Activated T-cell treated with anti-CD3 and anti-CD28 coated beads for 48 hours (primary cell): Measurements from ENCODE around the gene FLVCR2.

Source experiments
- DNase-seq: peaks from one replicate; pipeline ENCODE4 v3.0.0-alpha.2; 2020; ENCODE audit warnings: low read depth

FLVCR2 gene, protein sequence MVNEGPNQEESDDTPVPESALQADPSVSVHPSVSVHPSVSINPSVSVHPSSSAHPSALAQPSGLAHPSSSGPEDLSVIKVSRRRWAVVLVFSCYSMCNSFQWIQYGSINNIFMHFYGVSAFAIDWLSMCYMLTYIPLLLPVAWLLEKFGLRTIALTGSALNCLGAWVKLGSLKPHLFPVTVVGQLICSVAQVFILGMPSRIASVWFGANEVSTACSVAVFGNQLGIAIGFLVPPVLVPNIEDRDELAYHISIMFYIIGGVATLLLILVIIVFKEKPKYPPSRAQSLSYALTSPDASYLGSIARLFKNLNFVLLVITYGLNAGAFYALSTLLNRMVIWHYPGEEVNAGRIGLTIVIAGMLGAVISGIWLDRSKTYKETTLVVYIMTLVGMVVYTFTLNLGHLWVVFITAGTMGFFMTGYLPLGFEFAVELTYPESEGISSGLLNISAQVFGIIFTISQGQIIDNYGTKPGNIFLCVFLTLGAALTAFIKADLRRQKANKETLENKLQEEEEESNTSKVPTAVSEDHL

DNA sequence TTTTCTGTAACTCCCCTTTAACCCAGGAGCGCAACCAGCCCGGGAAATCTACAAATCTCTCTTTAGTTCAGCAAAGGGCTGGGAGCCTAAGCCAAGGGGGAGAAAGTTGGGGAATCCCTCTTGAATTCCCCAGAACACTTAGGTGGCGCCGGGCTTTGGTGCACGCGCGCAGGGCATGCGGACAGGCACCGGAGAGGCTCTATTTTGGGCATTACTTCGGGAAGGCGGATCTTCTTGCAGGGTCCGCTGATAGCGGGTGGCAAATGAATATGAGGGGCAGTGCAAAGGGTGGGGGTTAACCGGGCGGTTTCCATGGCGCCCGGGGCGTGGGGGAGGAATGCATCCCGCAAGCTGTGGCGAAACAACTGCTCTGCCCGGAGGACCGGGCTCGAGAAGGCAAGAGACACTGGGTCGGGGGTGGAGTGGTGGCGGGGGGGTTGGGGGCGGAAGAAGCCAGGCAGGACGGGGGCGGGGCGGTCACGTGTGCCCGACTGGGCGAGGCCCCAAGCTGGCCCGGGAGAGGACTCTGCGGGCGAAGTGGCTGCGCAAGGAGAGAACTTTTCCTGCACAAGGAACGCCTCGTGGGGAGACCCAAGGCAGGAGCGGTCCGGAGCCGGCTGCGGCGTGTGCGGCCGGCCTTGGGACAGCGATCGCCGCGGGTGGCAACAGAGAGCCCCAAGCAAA is at the start of gene FLVCR2:
TSS of gene FLVCR2 (plus strand) at position 519 of the 684 bp plus-strand sequence. CDS start 353 bp downstream, outside the sequence.
- peak; percentile 38 for DNase-seq

DNA sequence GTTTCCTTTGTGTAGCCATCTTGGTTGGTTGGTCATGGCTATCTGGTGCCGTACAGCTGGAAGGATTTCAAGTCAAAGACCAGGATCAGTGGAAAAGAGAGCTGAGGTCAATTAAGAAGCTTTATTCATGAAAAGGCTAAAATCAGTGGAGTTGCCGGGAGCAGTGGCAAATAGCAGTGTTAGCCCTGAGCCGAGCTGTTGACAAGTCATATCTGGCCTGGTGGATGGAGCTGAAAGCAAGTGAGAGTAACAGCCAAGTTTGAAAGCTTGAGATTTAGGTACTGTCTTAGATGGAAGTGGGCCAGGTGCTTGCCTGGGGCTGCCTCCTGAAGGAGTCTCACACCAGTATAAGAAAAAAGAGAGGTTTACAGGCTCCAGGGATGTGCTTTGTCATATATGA is 47.2 kb upstream of the FLVCR2 start:
- no peak for DNase-seq

DNA sequence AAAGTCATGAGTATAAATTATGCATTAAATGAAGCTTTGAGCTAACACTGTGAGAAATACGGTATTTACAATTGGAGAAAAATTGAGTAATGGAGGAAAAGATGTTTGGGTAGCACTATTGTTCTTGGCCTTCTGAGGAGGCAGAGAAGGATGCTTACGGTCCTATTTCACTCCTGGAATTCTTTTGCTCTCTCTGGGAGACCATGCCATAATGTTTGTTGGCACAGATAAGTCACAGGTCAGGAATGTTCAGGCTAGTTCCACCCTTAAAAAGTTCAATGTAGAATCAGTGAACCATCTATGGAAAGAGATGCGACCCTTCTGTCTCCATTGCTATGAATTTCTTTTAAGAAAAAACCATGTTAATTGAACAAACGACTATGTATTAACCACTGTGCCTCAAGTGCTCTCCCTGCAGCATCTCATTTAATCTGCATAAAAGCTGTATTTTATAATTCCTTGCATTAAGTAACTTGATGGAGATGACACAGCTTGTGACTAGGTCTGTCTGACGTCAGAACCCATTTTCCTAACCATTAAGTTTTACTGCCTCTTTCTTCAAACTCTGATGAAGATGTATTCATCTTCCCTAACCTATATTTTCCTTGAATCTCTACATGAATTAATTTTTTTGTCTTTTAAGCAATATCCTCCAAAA is 46.6 kb upstream of the FLVCR2 start:
- no peak for DNase-seq

DNA sequence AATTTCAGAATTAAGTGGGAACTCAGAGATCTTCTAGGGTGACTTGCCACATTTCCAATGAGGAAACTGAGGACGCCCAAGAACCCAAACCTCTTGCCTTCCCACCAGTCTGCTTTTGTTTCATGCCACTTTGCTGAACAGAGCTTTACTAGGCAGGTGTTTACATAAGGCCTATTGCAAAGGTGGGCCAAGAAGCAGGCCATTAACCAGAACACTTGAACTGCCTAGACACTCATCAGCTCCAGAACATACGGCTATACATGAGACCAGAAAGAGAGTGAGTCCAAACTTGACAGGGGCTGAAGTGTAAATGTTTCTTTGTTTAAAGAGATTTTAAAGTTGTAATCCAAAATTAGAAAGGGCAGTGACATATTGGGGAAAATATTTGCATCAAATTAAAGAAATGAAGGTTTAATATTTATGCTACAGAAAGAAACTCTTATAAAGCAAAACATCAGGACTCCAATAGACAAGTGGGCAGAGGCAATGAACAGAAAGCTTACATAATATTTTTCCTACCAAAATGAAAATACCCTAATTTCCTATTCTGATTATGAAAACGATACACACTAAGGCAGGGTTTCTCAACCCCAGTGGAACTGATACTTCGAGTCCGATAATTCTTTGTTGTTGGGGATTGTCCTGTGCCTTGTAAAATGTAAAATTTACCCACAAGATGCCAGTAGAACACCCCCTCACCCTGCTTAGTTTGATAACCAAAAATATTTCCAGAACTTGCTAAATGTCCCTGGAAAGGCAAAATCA is 44.4 kb upstream of the FLVCR2 start:
- DNase-seq, result no peak

DNA sequence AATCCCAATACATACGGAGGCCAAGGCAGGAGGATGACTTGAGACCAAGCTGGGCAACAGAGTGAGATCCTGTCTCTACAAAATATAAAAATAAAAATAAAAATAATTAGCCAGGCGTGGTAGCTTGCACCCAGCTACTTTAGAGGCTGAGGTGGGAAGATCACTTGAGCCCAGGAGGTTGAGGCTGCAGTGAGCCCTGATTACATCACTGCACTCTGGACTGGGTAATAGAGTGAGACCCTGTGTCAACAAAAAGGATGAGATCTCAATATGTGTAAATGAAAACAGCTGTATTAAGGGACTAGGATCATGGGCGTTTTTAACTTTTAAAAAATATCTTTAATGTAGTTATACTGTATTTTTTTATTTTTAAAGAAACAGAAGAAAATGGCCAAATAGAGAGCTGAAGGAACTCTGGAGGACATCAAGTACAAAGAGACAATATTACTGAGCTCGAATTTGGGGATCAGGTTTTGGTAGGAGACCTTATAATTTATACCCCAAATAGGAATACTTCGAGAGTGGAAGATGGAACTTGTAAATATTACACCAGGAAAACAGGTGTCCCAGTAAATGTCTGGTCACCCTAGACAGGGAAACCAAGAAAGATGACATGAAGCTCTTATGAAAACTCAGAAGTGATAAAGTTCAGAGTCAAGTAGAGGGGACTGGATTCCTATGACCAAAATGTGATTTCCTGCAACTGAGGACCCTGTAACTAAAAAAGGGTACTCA is 43.1 kb upstream of the FLVCR2 start:
- DNase-seq, result no peak

DNA sequence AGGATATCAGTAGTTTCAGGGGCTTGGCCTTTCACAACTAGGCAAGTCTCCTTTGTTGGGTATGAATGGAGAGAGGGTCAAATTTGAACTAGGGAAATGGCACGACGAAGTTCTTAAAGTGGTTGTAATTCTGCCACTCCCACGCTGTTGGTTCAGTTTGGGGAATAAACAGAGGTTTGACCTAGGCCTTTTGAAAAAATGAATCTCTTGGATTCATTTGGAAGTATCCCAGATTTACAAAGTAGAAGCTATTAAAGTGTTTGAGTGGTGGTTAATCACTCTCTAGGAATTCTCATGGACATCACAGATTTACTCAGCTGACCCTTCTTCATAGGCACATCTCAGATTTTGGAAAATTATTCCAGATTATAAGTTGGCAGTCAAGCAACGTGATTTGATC is 41.3 kb upstream of the FLVCR2 start:
- no peak for DNase-seq

DNA sequence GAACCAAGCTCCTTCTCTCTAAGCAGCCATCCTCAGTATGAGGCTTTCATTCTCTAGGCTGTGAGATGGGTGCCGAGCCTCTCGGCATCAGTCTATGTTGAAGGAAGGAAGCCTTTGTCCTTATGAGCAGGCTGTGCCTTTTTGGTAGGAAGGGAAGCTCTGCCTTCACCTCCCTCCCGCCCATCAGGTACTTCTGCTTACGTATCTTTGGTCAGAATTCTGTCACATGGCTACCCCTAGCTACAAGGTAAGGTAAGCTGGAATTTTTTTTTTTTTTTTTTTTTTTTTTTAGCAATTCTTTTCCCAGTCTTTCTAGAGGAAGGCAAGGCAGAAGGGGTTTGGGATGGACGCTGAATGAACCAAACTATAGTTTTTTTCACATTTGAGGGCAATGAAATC is 39.3 kb upstream of the FLVCR2 start:
- no peak for DNase-seq

DNA sequence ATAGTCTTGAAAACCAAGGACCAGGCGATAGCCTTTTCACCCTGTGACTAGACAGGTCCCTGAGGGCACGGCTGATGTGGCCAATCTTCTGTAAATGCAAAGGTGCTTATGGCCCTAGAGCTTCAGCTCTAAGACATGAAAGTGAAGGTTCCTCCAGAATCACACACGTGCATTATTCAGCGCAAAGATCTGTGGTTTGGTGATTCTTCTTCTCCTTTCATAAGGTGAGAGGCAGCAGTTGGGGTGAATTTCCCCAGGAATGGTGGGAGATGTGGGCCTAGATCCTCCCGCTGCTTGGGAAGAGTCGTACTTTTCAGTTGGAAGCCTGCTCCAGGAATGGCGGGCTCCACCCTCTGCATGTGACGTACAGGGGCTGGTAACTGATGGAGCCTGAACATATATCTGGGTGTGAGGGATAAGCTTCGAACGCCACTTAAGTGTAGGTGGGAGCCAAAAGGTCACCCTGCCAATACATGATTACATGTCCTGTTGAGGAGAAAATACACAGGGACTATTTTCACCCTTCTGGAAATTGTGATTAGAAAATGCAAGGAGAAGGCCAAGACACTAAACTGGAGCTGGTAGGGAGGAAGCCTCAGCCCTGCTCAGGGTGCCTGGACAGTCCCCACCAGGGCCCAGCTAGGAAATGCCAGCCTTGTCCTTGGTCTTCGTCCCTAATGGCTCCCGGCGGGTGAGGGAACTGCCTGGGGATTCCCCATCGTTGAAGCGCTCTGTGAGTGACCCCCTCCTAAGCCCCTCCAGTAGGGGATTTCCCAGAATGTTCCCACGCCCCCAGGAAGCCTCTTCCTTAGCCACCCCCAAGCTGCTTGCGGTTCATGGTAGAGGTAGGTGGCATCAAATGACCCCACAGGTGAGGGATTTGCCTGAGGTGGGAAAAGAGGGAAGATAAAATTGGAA is 38.6 kb upstream of the FLVCR2 start:
- DNase-seq, result no peak

DNA sequence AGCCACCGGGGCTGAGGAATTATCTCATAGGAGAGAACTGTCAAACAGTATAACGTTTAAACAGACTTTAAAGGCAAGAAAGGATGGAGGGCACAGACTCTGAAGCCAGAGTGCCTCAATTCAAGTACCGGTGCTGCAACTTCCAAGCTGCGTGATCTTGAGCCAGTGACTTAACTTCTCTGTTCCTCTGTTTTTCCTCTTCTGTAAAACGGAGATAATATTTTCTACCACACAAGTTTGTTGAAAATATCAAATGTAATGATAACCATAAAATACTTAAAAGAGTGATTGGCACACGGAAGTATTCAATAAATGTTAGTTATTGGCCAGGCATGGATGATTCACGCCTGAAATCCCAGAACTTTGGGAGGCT is 38.0 kb upstream of the FLVCR2 start:
- no peak for DNase-seq

DNA sequence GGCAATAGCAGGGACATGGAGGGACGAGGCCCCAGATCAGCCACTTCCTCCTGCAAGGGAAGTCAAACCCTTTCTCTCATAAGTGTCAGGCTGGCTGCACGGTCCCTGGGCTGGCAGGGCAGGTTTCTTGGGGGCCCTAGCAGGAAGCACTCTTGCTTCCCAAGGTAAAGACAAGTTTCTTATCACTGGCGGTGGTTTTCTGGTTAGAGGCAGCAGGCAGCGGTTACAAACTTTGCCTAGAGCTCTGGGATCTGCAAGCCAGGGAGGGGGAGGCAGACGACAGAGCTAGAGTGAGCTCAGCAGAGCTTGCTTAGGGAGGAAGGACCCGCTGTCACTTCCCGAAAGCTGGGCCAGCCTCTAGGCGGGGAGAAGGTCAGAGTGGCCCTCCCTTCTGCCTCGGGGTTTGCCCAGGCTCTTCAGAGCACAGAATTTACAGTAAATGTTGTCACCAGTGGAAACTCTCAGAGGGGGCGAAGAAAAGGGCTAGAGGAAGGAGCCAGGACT is 35.8 kb upstream of the FLVCR2 start:
- DNase-seq, result peak; percentile 82

DNA sequence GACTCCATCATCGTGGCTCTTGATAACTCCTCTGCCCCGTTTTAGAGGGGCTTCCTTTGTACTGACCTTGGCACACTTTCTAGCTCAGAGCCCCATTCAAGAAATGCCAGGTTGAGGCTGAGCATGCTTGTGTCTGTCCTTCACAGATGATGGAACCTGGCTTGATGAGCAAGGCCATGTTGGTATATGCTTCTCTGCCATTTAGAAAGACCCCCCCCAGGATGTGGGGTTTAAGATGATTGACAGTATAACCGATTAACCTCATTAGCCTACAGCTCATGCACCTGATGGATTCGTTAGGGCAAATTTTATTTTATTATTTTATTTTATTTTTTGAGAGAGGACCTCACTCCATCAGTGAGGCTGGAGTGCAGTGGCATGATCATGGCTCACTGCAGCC is 35.2 kb upstream of the FLVCR2 start:
- no peak for DNase-seq

DNA sequence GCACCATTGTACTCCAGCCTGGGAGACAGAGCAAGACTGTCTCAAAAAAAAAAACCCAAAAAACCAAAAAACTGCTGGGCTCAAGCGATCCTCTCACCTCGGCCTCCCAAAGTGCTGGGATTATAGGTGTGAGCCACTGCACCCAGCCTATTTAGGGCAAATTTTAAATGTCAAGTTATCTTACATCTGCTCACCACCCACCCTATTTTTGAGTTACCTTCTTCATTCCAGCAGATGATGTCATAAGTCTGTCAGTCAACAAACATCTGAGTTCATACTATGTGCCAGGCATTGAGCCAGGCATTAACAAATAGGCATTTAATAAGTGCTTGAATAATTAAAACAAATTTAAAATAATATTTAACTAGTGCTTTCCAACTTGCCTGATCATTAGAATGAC is 34.6 kb upstream of the FLVCR2 start:
- DNase-seq, result no peak

DNA sequence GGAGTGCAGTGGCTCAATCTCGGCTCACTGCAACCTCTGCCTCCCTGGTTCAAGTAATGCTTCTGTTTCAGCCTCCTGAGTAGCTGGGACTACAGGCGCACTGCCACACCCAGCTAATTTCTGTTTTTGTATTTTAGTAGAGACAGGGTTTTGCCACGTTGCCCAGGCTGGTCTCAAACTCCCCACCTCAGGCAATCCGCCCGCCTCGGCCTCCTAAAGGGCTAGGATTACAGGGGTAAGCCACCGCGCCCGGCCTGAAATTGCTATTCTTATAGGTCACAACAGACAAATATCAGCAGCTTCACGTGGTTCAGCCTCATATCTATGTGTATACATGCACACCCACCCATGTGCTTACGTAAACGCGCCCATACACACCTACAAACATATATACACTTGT is 32.5 kb upstream of the FLVCR2 start:
- DNase-seq, result no peak

DNA sequence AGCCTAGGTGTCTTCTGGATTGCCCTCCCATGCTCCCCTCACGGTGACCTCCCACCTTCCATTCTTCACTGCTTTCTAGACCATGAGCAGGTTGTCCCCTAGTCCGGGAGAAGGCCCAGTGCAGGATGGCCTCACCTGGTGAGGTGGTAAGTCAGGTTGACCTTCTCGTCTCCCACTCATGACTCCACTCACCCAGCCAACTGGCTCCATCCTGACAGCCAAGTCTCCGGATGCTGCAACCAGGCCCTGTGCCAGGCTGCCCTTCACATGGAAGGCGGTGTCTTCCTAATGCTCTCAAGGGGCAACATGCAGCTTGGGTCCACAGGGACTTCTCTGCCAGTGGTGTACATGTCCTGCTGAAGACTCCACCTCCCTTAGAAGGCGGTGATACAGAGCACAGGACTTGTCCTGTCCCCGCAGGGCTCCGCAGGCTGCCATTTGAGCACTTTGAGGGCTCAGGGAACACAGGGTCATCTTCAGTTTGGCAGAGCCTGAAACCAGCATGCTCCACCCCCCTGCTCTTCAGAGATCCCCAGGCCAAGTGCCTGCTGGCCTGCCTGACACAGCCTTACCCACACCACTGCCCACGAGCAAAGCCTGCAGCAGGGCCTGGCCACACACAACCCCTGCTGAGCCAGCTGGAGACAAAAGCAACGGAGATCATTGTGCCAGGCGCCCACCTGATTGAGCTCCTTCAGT is 30.7 kb upstream of the FLVCR2 start:
- no peak for DNase-seq

DNA sequence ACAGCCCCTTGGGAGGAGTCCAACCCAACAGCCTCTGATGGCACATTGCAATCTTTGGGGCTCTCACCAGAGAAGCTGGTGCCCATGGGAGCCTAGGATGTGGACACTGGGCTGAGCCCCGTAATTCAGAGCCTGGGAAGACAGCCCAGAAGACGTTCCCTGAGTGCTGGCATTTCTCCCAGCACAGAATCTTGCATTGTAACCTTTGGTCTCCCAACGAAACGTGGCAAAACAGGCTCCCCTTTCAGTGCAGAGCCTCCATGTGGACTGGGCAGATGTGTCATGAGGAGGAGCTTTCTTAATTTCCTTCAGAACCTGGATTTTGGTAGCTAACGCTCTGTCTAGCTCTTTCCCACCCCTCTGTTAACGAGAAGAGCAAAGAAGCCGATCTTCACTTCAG is 29.9 kb upstream of the FLVCR2 start:
- no peak for DNase-seq

DNA sequence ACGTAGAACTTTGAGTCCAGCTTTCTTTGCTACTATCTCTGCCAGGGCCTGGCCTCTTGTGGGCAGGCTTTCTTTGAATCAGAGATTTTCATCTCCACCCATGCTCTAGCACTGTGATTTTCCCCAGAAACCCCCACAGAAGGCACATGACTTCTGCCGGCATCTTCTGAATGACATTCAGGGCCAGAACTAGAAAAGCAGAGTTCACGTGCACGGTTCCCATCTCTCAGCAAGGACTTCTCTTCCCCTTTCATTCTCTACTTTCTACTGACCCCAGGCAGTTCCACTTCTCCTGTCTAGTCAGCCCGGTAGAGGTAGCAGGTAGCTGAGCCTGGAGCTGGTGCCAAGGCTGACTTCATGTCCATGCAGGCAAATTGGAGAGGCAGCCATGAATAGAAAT is 29.3 kb upstream of the FLVCR2 start:
- no peak for DNase-seq

DNA sequence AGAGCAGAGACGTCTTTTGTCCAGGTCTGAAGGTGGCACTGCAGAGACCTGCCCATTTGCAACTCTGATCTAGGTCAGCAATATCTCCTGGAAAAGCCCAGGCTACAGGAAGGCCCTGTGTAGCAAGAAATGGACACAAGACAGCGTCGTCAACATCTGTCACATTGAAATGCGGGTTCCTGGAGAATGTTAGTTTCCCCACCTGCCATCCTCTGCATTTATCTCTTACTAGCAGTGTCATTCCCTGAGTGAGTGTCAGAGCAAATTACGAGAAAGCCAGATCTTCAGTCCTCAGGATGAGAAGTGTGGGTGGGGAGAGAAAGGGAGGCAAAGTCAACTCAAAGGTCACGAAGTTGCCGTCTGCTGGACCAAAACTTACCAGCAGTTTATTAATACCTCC is 27.4 kb upstream of the FLVCR2 start:
- DNase-seq, result no peak

DNA sequence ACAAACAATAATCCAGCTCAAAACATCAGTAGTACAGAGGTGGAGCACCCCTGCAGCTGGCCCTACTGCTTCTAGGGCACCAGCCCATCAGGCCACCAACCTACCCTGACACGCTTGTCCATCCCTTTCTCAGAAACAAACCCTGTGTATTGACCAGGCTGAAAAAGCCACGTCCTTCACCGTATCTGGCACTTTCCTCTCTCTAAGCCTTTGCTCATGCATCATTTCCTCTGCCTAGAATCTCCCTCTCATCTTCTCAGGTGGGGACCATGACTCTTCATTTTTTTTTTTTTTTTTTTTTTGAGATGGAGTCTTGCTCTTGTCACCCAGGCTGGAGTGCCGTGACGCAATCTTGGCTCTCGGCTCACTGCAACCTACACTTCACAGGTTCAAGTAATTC is 25.3 kb upstream of the FLVCR2 start:
- no peak for DNase-seq

DNA sequence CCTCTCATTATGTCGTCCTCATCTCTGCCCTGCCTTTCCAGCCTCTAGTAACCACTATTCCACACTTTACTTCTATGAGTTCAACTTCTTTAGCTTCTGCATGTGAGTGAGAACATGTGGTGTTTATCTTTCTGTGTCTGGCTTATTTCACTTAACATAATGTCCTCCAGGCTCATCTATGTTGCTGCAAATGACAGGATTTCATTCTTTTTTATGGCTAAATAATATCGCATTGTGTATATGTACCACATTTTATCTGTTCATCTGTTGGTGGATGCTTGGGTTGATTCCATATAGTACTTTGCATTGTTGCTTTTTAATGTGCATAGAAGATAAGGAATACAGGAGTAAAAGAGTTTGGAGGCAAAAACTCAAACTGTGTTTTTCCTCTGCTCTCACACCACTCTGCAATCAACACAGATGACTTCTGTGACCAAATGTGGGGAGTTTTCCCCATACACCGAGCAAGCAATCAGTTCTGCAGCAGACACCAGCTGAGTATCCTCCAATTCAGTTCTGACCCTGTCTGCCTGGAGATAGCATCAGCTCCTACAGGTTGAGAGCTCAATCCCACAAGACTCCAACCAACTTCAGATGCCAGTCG is 24.6 kb upstream of the FLVCR2 start:
- no peak for DNase-seq
